GM12878 (cell line): ENCODE data around the gene SHPK. TPM values are rescaled to one million over a fixed set of nuclear protein-coding genes. Genes with fewer than 3 reads are reported as not detected.

ENCODE experiments used
- E2F8 ChIP-seq: fragments of 450-650 bp; IDR thresholded peaks from 2 replicates; pipeline ENCODE4 v1.6.1; 2018; ENCODE audit warnings: mild to moderate bottlenecking, low read depth, moderate library complexity; ENCODE audit not compliant: partially characterized antibody
- KDM1A ChIP-seq: fragments of 200-600 bp; sonication (generic); IDR thresholded peaks from 2 replicates; pipeline ENCODE4 v1.6.1; 2016; ENCODE audit warnings: borderline replicate concordance
- MYC ChIP-seq: IDR thresholded peaks from 2 replicates; pipeline ENCODE4 v1.6.1; 2011; ENCODE audit warnings: mild to moderate bottlenecking, low read length, moderate library complexity, inconsistent platforms; ENCODE audit not compliant: insufficient read depth, insufficient replicate concordance, insufficient read length, severe bottlenecking
- ZBTB40 ChIP-seq: fragments of 450-650 bp; IDR thresholded peaks from 2 replicates; pipeline ENCODE4 v1.6.1; 2016; ENCODE audit warnings: mild to moderate bottlenecking, moderate library complexity, borderline replicate concordance
- polyA plus RNA-seq, 11 experiments: library from polyadenylated mRNA; depleted of rRNA in 4 of 11; unstranded in 6 of 11; stranded (reverse) in 5 of 11; fragments of >200 nt; fragmentation: Nextera tagmentation in 4 of 11; fragmentation: Illumina TruSeq in 1 of 11; extraction: Ambion mirVana in 4 of 11; extraction: Trizol in 1 of 11; gene quantifications; 1 replicate in 1 of 11; 2 replicates in 10 of 11; pipeline versions ENCODE4 v1.2.1 to v1.2.3, GENCODE V29; 2011 to 2016; ENCODE audit warnings: inconsistent platforms in 2 of 11, missing spikeins in 2 of 11, low read depth in 1 of 11
- total RNA-seq, 4 experiments: library from RNA; depleted of rRNA in 3 of 4; stranded (reverse); fragments of >200 nt in 3 of 4; fragmentation: Illumina TruSeq in 1 of 4; extraction: Trizol in 1 of 4; gene quantifications; 2 replicates each; pipeline versions ENCODE4 v1.2.1 to v1.2.3, GENCODE V29; 2013 to 2021

SHPK gene
- total and polyA plus RNA-seq, 10 of the 15 experiments (the other 5 are each of a cell fraction or from before 2014, with no cell fraction given): 1.7 to 16.6 (median 12.9) TPM

- TF ChIP-seq E2F8 (no peak), KDM1A (no peak), MYC (no peak), ZBTB40 (no peak)
Measured at GRCh38 chr17:3598078-3598477, 38.0 kb downstream of the SHPK start (continued).
